A549 (cell line): ENCODE data around the gene FAM114A2.

ENCODE experiments used
- CEBPB ChIP-seq, 2 experiments: fragments of >200 bp in 1 of 2; sonication (Bioruptor Twin) in 1 of 2; formaldehyde crosslinking in 1 of 2; IDR thresholded peaks; 2 replicates each; pipeline ENCODE4 v1.6.1; 2012 to 2016
- EP300 ChIP-seq, 2 experiments: fragments of >200 bp; sonication (Bioruptor Twin); formaldehyde crosslinking; IDR thresholded peaks; 2 replicates in 1 of 2; 3 replicates in 1 of 2; pipeline ENCODE4 v1.6.1; 2016 to 2017
- JUNB ChIP-seq: fragments of >200 bp; sonication (Bioruptor Twin); formaldehyde crosslinking; IDR thresholded peaks from 2 replicates; pipeline ENCODE4 v1.6.1; 2016
- KDM5A ChIP-seq: fragments of 200-600 bp; sonication (generic); IDR thresholded peaks from 2 replicates; pipeline ENCODE4 v1.6.1; 2016; ENCODE audit warnings: antibody characterized with exemption, mild to moderate bottlenecking
- MYC ChIP-seq: IDR thresholded peaks from 2 replicates; pipeline ENCODE4 v1.6.1; 2012; ENCODE audit warnings: mild to moderate bottlenecking, inconsistent platforms, low read length, improper control_type of control experiment, borderline replicate concordance
- PHF8 ChIP-seq: fragments of 200-600 bp; sonication (generic); IDR thresholded peaks from 2 replicates; pipeline ENCODE4 v1.6.1; 2016; ENCODE audit warnings: low read depth, mild to moderate bottlenecking, antibody characterized with exemption, moderate library complexity, borderline replicate concordance
- POLR2A ChIP-seq: IDR thresholded peaks from 2 replicates; pipeline ENCODE4 v1.6.1; 2012; ENCODE audit warnings: mild to moderate bottlenecking, low read length
- ZFP36 ChIP-seq: fragments of 450-650 bp; IDR thresholded peaks from 2 replicates; pipeline ENCODE4 v1.6.1; 2014; ENCODE audit warnings: borderline replicate concordance; ENCODE audit not compliant: partially characterized antibody
- ZNF302 ChIP-seq: fragments of 250-450 bp; sonication (Bioruptor Pico); IDR thresholded peaks from 2 replicates; pipeline ENCODE4 v1.9.0; 2021; ENCODE audit warnings: inconsistent platforms, mild to moderate bottlenecking, moderate library complexity
- TF ChIP-seq, protein P1 (sequence below): fragments of 200-600 bp; sonication (generic); IDR thresholded peaks from 2 replicates; pipeline ENCODE4 v1.6.1; 2016; ENCODE audit warnings: antibody characterized with exemption, mild to moderate bottlenecking, moderate library complexity
- TF ChIP-seq, protein P2 (sequence below): fragments of >200 bp; sonication (Bioruptor Twin); formaldehyde crosslinking; IDR thresholded peaks from 3 replicates; pipeline ENCODE4 v1.5.1; 2016
- TF ChIP-seq, protein P3 (sequence below): IDR thresholded peaks from 2 replicates; pipeline ENCODE4 v1.6.1; 2012

DNA sequence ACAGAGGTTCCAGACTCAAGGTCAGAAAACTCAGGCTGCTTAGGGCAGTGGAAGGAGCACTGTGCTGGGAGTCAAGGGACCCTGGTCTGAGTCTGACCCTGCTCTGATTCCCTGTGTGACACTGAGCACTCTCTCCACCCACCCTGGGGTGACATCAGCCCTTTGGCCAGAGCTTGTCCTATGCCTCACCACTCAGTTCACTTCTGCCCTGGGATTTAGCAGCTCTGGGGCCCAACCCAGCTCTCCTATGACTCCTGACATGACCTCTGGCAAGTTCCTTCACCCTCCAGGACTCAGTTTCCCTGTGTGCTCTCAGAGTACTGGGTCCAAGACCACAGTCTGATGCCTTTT lies 63.9 kb downstream of the FAM114A2 start:
- TF ChIP-seq, protein P1, sequence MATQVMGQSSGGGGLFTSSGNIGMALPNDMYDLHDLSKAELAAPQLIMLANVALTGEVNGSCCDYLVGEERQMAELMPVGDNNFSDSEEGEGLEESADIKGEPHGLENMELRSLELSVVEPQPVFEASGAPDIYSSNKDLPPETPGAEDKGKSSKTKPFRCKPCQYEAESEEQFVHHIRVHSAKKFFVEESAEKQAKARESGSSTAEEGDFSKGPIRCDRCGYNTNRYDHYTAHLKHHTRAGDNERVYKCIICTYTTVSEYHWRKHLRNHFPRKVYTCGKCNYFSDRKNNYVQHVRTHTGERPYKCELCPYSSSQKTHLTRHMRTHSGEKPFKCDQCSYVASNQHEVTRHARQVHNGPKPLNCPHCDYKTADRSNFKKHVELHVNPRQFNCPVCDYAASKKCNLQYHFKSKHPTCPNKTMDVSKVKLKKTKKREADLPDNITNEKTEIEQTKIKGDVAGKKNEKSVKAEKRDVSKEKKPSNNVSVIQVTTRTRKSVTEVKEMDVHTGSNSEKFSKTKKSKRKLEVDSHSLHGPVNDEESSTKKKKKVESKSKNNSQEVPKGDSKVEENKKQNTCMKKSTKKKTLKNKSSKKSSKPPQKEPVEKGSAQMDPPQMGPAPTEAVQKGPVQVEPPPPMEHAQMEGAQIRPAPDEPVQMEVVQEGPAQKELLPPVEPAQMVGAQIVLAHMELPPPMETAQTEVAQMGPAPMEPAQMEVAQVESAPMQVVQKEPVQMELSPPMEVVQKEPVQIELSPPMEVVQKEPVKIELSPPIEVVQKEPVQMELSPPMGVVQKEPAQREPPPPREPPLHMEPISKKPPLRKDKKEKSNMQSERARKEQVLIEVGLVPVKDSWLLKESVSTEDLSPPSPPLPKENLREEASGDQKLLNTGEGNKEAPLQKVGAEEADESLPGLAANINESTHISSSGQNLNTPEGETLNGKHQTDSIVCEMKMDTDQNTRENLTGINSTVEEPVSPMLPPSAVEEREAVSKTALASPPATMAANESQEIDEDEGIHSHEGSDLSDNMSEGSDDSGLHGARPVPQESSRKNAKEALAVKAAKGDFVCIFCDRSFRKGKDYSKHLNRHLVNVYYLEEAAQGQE, result no peak
- no peak for TF ChIP-seq ZNF302
- no peak for TF ChIP-seq MYC
- no peak for TF ChIP-seq CEBPB (IDR thresholded peaks at IDR 0.05)
- TF ChIP-seq, protein P2, sequence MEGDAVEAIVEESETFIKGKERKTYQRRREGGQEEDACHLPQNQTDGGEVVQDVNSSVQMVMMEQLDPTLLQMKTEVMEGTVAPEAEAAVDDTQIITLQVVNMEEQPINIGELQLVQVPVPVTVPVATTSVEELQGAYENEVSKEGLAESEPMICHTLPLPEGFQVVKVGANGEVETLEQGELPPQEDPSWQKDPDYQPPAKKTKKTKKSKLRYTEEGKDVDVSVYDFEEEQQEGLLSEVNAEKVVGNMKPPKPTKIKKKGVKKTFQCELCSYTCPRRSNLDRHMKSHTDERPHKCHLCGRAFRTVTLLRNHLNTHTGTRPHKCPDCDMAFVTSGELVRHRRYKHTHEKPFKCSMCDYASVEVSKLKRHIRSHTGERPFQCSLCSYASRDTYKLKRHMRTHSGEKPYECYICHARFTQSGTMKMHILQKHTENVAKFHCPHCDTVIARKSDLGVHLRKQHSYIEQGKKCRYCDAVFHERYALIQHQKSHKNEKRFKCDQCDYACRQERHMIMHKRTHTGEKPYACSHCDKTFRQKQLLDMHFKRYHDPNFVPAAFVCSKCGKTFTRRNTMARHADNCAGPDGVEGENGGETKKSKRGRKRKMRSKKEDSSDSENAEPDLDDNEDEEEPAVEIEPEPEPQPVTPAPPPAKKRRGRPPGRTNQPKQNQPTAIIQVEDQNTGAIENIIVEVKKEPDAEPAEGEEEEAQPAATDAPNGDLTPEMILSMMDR, result no peak
- no peak for TF ChIP-seq EP300 (IDR thresholded peaks at IDR 0.05)
- TF ChIP-seq ZFP36, result no peak
- TF ChIP-seq PHF8, result no peak
- TF ChIP-seq POLR2A, result no peak
- TF ChIP-seq, protein P3, sequence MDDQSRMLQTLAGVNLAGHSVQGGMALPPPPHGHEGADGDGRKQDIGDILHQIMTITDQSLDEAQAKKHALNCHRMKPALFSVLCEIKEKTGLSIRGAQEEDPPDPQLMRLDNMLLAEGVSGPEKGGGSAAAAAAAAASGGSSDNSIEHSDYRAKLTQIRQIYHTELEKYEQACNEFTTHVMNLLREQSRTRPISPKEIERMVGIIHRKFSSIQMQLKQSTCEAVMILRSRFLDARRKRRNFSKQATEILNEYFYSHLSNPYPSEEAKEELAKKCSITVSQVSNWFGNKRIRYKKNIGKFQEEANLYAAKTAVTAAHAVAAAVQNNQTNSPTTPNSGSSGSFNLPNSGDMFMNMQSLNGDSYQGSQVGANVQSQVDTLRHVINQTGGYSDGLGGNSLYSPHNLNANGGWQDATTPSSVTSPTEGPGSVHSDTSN, result no peak
- TF ChIP-seq JUNB, result no peak
- TF ChIP-seq KDM5A, result no peak
